GM12878 (cell line): ENCODE data around the gene MTRR. TPM values are rescaled to one million over a fixed set of nuclear protein-coding genes. Genes with fewer than 3 reads are reported as not detected.
A peak's percentile ranks its signal among the peaks of the same experiment; 100 is the strongest.

Experiments used
- ATAC-seq: fragments of 200-7000 bp; cut with Tn5 transposase; 3 replicates; pipeline ENCODE4 v1.9.1; 2020; ENCODE audit warnings: mild to moderate bottlenecking, moderate library complexity
- BruUV-seq: library from RNA; stranded (reverse); fragments of 400-500 nt; replicated peaks from 2 replicates; lab custom pipeline; 2021; lab: Mats Ljungman, UMichigan
- CTCF ChIA-PET: fragments of 300-600 bp; sonication (Branson Sonifier 250); formaldehyde crosslinking; extraction: SDS; loops from one replicate; lab custom pipeline; 2021; ENCODE audit warnings: inconsistent platforms; lab: Yijun Ruan, JAX
- POLR2A ChIA-PET: fragments of 350-600 bp; formaldehyde crosslinking; extraction: SDS; loops from one replicate; lab custom pipeline; 2021; ENCODE audit warnings: inconsistent platforms; lab: Charles Lee
- RAD21 ChIA-PET: fragments of 300-600 bp; sonication (Branson Sonifier 250); formaldehyde crosslinking; loops from one replicate; lab custom pipeline; 2023; ENCODE audit warnings: antibody characterized with exemption; ENCODE audit not compliant: unreplicated experiment; lab: Charles Lee
- SMC1A ChIA-PET: fragments of 300-600 bp; sonication (Branson Sonifier 250); formaldehyde crosslinking; loops from one replicate; lab custom pipeline; 2023; ENCODE audit not compliant: unreplicated experiment, uncharacterized antibody; lab: Charles Lee
- DNase-seq: peaks from one replicate; pipeline ENCODE4 v3.0.0-alpha.2; 2011; ENCODE audit warnings: low read depth, low spot score
- FAIRE-seq: peaks from 3 replicates; lab custom pipeline; 2011; peaks lifted over from hg19 to GRCh38; lab: Jason Lieb, UNC
- H2AFZ ChIP-seq: 2 replicates; pipeline ENCODE4 v1.6.0; 2011; ENCODE audit warnings: low read depth, low read length, control low read depth; ENCODE audit not compliant: control insufficient read depth
- H3K27ac ChIP-seq: 2 replicates; pipeline ENCODE4 v1.5.1; 2011; ENCODE audit warnings: control low read depth; ENCODE audit not compliant: control insufficient read depth, insufficient read depth
- H3K27me3 ChIP-seq, 2 experiments: replicated peaks in 1 of 2; 2 replicates each; pipeline versions ENCODE4 v1.6.0 to v1.6.1; 2011; ENCODE audit warnings: low read length in 1 of 2; ENCODE audit not compliant: control insufficient read depth in 2 of 2, insufficient read depth in 2 of 2
- H3K36me3 ChIP-seq, 2 experiments: 2 replicates each; pipeline ENCODE4 v1.5.1; 2011; ENCODE audit warnings: low read length in 1 of 2; ENCODE audit not compliant: control insufficient read depth in 2 of 2, insufficient read depth in 2 of 2
- H3K4me1 ChIP-seq: 2 replicates; pipeline ENCODE4 v1.6.1; 2011; ENCODE audit warnings: mild to moderate bottlenecking, low read length, moderate library complexity, mixed read lengths; ENCODE audit not compliant: control insufficient read depth, insufficient read depth
- H3K4me2 ChIP-seq: 2 replicates; pipeline ENCODE4 v1.6.0; 2011; ENCODE audit warnings: control low read depth; ENCODE audit not compliant: control insufficient read depth, insufficient read depth
- H3K4me3 ChIP-seq: fragments of 200-600 bp; sonication (generic); 2 replicates; pipeline ENCODE4 v1.5.1; 2016
- H3K79me2 ChIP-seq: 2 replicates; pipeline ENCODE4 v1.6.0; 2011; ENCODE audit warnings: low read length; ENCODE audit not compliant: control insufficient read depth, insufficient read depth
- H3K9ac ChIP-seq: 2 replicates; pipeline ENCODE4 v1.8.0; 2011; ENCODE audit warnings: low read length, control low read depth, mixed read lengths; ENCODE audit not compliant: control insufficient read depth, insufficient read depth
- H3K9me3 ChIP-seq: replicated peaks from 3 replicates; pipeline ENCODE4 v1.5.1; 2011; ENCODE audit warnings: mild to moderate bottlenecking, low read length; ENCODE audit not compliant: control insufficient read depth, insufficient read depth
- H4K20me1 ChIP-seq: 2 replicates; pipeline ENCODE4 v1.6.0; 2011; ENCODE audit not compliant: control insufficient read depth, insufficient read depth
- ATF3 ChIP-seq: IDR thresholded peaks from 2 replicates; pipeline ENCODE4 v1.6.1; 2011; ENCODE audit warnings: low read depth, mild to moderate bottlenecking, low read length, moderate library complexity, borderline replicate concordance; ENCODE audit errors: extremely low read depth
- E4F1 ChIP-seq: fragments of 450-650 bp; IDR thresholded peaks from 2 replicates; pipeline ENCODE4 v1.6.1; 2018; ENCODE audit warnings: borderline replicate concordance, mild to moderate bottlenecking; ENCODE audit not compliant: partially characterized antibody
- ETV6 ChIP-seq, 2 experiments: fragments of 450-650 bp in 1 of 2; IDR thresholded peaks in 1 of 2; conservative IDR thresholded peaks in 1 of 2; 2 replicates each; pipeline ENCODE4 v1.6.1; 2014; ENCODE audit warnings: antibody characterized with exemption in 1 of 2, borderline replicate concordance in 1 of 2, low read depth in 1 of 2, mild to moderate bottlenecking in 1 of 2, moderate library complexity in 1 of 2
- FOXM1 ChIP-seq: IDR thresholded peaks from 2 replicates; pipeline ENCODE4 v1.6.1; 2012; ENCODE audit warnings: low read depth, mild to moderate bottlenecking, inconsistent platforms, low read length, moderate library complexity
- HDAC6 ChIP-seq: fragments of 200-600 bp; sonication (generic); IDR thresholded peaks from one replicate; pipeline ENCODE4 v1.8.0; 2017; ENCODE audit warnings: antibody characterized with exemption; ENCODE audit not compliant: unreplicated experiment
- NBN ChIP-seq: fragments of 450-650 bp; IDR thresholded peaks from 2 replicates; pipeline ENCODE4 v1.6.1; 2016
- SMC3 ChIP-seq: IDR thresholded peaks from 2 replicates; pipeline ENCODE4 v1.6.1; 2011; ENCODE audit warnings: low read length, improper control_type of control experiment, borderline replicate concordance
- WGBS: methylation state at CpG from one replicate; pipeline ENCODE4 v1.1.6; 2016; ENCODE audit warnings: low lambda C conversion rate; ENCODE audit not compliant: insufficient replicate concordance, insufficient coverage; ENCODE audit errors: missing lambda C conversion rate; 5-methylcytosine and 5-hydroxymethylcytosine counted together
- in situ Hi-C: fragments of 300-500 bp; cut with MboI; formaldehyde crosslinking; loops from 9 replicates; pipeline ENCODE4 v1.14.3; 2018; ENCODE audit warnings: mixed read lengths
- intact Hi-C: fragments of 100-400 bp; cut with micrococcal nuclease; formaldehyde crosslinking; loops from one replicate; pipeline ENCODE4 v1.14.2; 2022; ENCODE audit not compliant: unreplicated experiment
- polyA plus RNA-seq, 11 experiments: library from polyadenylated mRNA; depleted of rRNA in 4 of 11; unstranded in 6 of 11; stranded (reverse) in 5 of 11; fragments of >200 nt; fragmentation: Nextera tagmentation in 4 of 11; fragmentation: Illumina TruSeq in 1 of 11; extraction: Ambion mirVana in 4 of 11; extraction: Trizol in 1 of 11; gene quantifications; 1 replicate in 1 of 11; 2 replicates in 10 of 11; pipeline versions ENCODE4 v1.2.1 to v1.2.3, GENCODE V29; 2011 to 2016; ENCODE audit warnings: inconsistent platforms in 2 of 11, missing spikeins in 2 of 11, low read depth in 1 of 11
- total RNA-seq, 4 experiments: library from RNA; depleted of rRNA in 3 of 4; stranded (reverse); fragments of >200 nt in 3 of 4; fragmentation: Illumina TruSeq in 1 of 4; extraction: Trizol in 1 of 4; gene quantifications; 2 replicates each; pipeline versions ENCODE4 v1.2.1 to v1.2.3, GENCODE V29; 2013 to 2021
- TF ChIP-seq, protein P1 (sequence below): IDR thresholded peaks from 2 replicates; pipeline ENCODE4 v1.6.1; 2012; ENCODE audit warnings: low read depth, low read length, improper control_type of control experiment
- TF ChIP-seq, protein P2 (sequence below): IDR thresholded peaks from 2 replicates; pipeline ENCODE4 v1.6.1; 2012; ENCODE audit warnings: mild to moderate bottlenecking, low read depth, low read length
- TF ChIP-seq, protein P3 (sequence below): fragments of 450-650 bp; IDR thresholded peaks from 2 replicates; pipeline ENCODE4 v1.6.1; 2017; ENCODE audit warnings: low read depth, mild to moderate bottlenecking, moderate library complexity

Gene MTRR
- total and polyA plus RNA-seq, 10 of the 15 experiments (the other 5 are each of a cell fraction or from before 2014, with no cell fraction given), result 13.8 to 76.9 (median 38.0) TPM

GRCh38 chr5:7886849-7887475 is 18.0 kb downstream of the MTRR start:
- no peaks in the 10 kb centered on the region for H4K20me1 ChIP-seq
- H3K79me2 ChIP-seq, result no peaks in the 10 kb centered on the region
- DNase-seq (no peak), ATAC-seq (peak; percentile 55), FAIRE-seq (no peak)
- H3K4me1 ChIP-seq, result no peaks in the 10 kb centered on the region
- no peak overlapping the region for H2AFZ ChIP-seq
- no peak overlapping the region for H3K27ac ChIP-seq
- peaks cover 16 to 25% of the 10 kb centered on the region in 2 experiments for H3K36me3 ChIP-seq
- WGBS, result 82% methylated on average over 7 of the region's 7 CpGs
- no peaks in the 10 kb centered on the region for H3K9me3 ChIP-seq
- ChIA-PET SMC1A (interaction anchor here (0.5 to 3.3 kb wide), 17 partner anchors 9 to 1350 kb away, joined by 3 to 17 read pairs (median 4); partner anchors contain the start of gene FASTKD3), RAD21 (interaction anchor here (1.0 to 1.6 kb wide), 13 partner anchors 9 to 1063 kb away, joined by 3 to 13 read pairs (median 5); partner anchors contain the start of genes FASTKD3 and MTRR), CTCF (interaction anchor here (0.8 to 6.8 kb wide), 18 partner anchors 9 to 954 kb away, joined by 3 to 92 read pairs (median 6); partner anchors contain the start of genes FASTKD3 and MTRR), POLR2A (interaction anchor here (0.5 to 1.3 kb wide), 3 partner anchors 17 to 35 kb away, joined by 3 to 4 read pairs (median 3); partner anchors contain the start of genes FASTKD3 and MTRR)
- in situ Hi-C loops, result no loop called here
- intact Hi-C loops, result no loop called here
- no TSS peak for BruUV-seq
- H3K4me2 ChIP-seq, result no peak overlapping the region
- no peaks in the 10 kb centered on the region for H3K27me3 ChIP-seq
- H3K4me3 ChIP-seq, result no peak overlapping the region
- H3K9ac ChIP-seq, result no peak overlapping the region
- no peak for TF ChIP-seq NBN
- TF ChIP-seq, protein P1, sequence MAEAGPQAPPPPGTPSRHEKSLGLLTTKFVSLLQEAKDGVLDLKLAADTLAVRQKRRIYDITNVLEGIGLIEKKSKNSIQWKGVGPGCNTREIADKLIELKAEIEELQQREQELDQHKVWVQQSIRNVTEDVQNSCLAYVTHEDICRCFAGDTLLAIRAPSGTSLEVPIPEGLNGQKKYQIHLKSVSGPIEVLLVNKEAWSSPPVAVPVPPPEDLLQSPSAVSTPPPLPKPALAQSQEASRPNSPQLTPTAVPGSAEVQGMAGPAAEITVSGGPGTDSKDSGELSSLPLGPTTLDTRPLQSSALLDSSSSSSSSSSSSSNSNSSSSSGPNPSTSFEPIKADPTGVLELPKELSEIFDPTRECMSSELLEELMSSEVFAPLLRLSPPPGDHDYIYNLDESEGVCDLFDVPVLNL, result no peak
- TF ChIP-seq, protein P2, sequence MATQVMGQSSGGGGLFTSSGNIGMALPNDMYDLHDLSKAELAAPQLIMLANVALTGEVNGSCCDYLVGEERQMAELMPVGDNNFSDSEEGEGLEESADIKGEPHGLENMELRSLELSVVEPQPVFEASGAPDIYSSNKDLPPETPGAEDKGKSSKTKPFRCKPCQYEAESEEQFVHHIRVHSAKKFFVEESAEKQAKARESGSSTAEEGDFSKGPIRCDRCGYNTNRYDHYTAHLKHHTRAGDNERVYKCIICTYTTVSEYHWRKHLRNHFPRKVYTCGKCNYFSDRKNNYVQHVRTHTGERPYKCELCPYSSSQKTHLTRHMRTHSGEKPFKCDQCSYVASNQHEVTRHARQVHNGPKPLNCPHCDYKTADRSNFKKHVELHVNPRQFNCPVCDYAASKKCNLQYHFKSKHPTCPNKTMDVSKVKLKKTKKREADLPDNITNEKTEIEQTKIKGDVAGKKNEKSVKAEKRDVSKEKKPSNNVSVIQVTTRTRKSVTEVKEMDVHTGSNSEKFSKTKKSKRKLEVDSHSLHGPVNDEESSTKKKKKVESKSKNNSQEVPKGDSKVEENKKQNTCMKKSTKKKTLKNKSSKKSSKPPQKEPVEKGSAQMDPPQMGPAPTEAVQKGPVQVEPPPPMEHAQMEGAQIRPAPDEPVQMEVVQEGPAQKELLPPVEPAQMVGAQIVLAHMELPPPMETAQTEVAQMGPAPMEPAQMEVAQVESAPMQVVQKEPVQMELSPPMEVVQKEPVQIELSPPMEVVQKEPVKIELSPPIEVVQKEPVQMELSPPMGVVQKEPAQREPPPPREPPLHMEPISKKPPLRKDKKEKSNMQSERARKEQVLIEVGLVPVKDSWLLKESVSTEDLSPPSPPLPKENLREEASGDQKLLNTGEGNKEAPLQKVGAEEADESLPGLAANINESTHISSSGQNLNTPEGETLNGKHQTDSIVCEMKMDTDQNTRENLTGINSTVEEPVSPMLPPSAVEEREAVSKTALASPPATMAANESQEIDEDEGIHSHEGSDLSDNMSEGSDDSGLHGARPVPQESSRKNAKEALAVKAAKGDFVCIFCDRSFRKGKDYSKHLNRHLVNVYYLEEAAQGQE, result no peak
- TF ChIP-seq, protein P3, sequence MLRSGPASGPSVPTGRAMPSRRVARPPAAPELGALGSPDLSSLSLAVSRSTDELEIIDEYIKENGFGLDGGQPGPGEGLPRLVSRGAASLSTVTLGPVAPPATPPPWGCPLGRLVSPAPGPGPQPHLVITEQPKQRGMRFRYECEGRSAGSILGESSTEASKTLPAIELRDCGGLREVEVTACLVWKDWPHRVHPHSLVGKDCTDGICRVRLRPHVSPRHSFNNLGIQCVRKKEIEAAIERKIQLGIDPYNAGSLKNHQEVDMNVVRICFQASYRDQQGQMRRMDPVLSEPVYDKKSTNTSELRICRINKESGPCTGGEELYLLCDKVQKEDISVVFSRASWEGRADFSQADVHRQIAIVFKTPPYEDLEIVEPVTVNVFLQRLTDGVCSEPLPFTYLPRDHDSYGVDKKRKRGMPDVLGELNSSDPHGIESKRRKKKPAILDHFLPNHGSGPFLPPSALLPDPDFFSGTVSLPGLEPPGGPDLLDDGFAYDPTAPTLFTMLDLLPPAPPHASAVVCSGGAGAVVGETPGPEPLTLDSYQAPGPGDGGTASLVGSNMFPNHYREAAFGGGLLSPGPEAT, result no peak
- no peak for TF ChIP-seq ETV6 (conservative IDR thresholded peaks at IDR 0.05 in 1 of 2, IDR thresholded peaks at IDR 0.05 in 1 of 2; ENCODE audit: borderline replicate concordance in 1 of 2, low read depth in 1 of 2)
- no peak for TF ChIP-seq HDAC6
- TF ChIP-seq E4F1, result no peak
- TF ChIP-seq ATF3, result no peak
- TF ChIP-seq FOXM1, result no peak
- peak; percentile 5; the same call in 1 of the 2 replicates for TF ChIP-seq SMC3
